Activated naive CD4-positive, alpha-beta T cell treated with anti-CD3 and anti-CD28 coated beads, Interleukin-2, amount 50 U/mL, for 24 hours (primary cell): ENCODE results near the gene RIOK1.
"Not testable (repeated sequence)": the region's sequence is repeated elsewhere in the genome, so short reads cannot be mapped to it uniquely, and the experiment has no call there.

ENCODE experiments used
- H3K27ac Mint-ChIP-seq: one replicate; pipeline ENCODE4 v1.8.0; 2021; ENCODE audit warnings: mild to moderate bottlenecking, mixed read lengths
- H3K27me3 Mint-ChIP-seq: one replicate; pipeline ENCODE4 v1.8.0; 2021; ENCODE audit warnings: mixed read lengths
- H3K36me3 Mint-ChIP-seq: one replicate; pipeline ENCODE4 v1.8.0; 2021; ENCODE audit warnings: mixed read lengths
- H3K4me1 Mint-ChIP-seq: one replicate; pipeline ENCODE4 v1.8.0; 2021; ENCODE audit warnings: mixed read lengths
- H3K4me3 Mint-ChIP-seq: one replicate; pipeline ENCODE4 v1.8.0; 2021; ENCODE audit warnings: mild to moderate bottlenecking, mixed read lengths
- H3K9me3 Mint-ChIP-seq: one replicate; pipeline ENCODE4 v1.8.0; 2021; ENCODE audit warnings: mixed read lengths

Gene RIOK1

GRCh38 chr6:7445885-7446461, 56.4 kb downstream of the RIOK1 start:
- Mint-ChIP-seq H3K4me1 (no peaks in the 10 kb centered on the region), H3K4me3 (no peak overlapping the region), H3K27ac (no peak overlapping the region), H3K36me3 (no peaks in the 10 kb centered on the region), H3K9me3 (no peaks in the 10 kb centered on the region), H3K27me3 (no peaks in the 10 kb centered on the region)

DNA sequence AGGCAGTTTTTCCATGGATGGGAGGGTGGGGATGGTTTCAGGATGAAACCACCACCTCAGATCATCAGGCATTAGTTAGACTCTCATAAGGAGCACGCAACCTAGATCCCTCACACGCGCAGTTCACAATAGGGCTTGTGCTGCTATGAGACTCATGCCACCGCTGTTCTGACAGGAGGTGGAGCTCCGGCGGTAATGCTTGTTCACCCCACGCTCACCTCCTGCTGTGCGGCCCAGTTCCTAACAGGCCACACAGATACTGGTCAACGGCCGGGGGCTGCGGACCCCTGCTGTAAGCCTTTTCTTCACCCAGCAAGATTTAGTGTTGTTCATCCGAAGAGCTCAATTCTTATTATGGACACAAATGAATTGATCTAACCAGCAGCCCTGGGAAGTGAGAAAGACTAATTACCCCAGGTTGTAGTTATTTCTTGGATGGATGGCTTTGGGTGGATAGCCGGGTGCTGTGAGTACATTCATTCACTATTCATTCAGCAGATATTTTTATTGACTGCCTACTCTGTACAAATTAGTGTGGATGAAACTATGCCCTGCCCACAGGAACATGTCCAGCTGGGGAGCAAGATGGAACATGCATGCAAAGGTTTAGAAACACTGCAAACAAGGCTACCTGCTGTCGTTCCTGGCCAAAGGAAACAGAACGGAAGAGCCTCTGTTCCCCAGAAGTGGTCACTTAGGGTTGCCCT, 57.2 kb downstream of the RIOK1 start:
- no peaks in the 10 kb centered on the region for H3K27me3 Mint-ChIP-seq
- no peak overlapping the region for H3K27ac Mint-ChIP-seq
- H3K9me3 Mint-ChIP-seq = no peaks in the 10 kb centered on the region
- H3K36me3 Mint-ChIP-seq = no peaks in the 10 kb centered on the region
- no peak overlapping the region for H3K4me3 Mint-ChIP-seq
- no peaks in the 10 kb centered on the region for H3K4me1 Mint-ChIP-seq

GRCh38 chr6:7448232-7448631, 58.6 kb downstream of the RIOK1 start:
- Mint-ChIP-seq H3K4me3 (no peak overlapping the region), H3K9me3 (no peaks in the 10 kb centered on the region), H3K4me1 (no peaks in the 10 kb centered on the region), H3K27me3 (no peaks in the 10 kb centered on the region), H3K27ac (no peak overlapping the region), H3K36me3 (no peaks in the 10 kb centered on the region)

- Mint-ChIP-seq H3K4me1 (no peaks in the 10 kb centered on the region), H3K9me3 (no peaks in the 10 kb centered on the region), H3K36me3 (no peaks in the 10 kb centered on the region), H3K27ac (no peak overlapping the region), H3K4me3 (no peak overlapping the region), H3K27me3 (no peaks in the 10 kb centered on the region)
Observed at GRCh38 chr6:7449018-7449417, 59.4 kb downstream of the RIOK1 start.

GRCh38 chr6:7451326-7451725, 61.7 kb downstream of the RIOK1 start:
- H3K9me3 Mint-ChIP-seq = no peaks in the 10 kb centered on the region
- H3K4me3 Mint-ChIP-seq = no peak overlapping the region
- no peaks in the 10 kb centered on the region for H3K36me3 Mint-ChIP-seq
- no peak overlapping the region for H3K27ac Mint-ChIP-seq
- H3K4me1 Mint-ChIP-seq = no peaks in the 10 kb centered on the region
- H3K27me3 Mint-ChIP-seq = peaks cover 3% of the 10 kb centered on the region

- Mint-ChIP-seq H3K4me3 (no peak overlapping the region), H3K27ac (no peak overlapping the region), H3K9me3 (no peaks in the 10 kb centered on the region), H3K36me3 (no peaks in the 10 kb centered on the region), H3K4me1 (no peaks in the 10 kb centered on the region), H3K27me3 (peaks cover 3% of the 10 kb centered on the region)
Observed at GRCh38 chr6:7452898-7453297, 63.3 kb downstream of the RIOK1 start.

- peaks cover 3% of the 10 kb centered on the region for H3K27me3 Mint-ChIP-seq
- H3K9me3 Mint-ChIP-seq = no peaks in the 10 kb centered on the region
- no peaks in the 10 kb centered on the region for H3K36me3 Mint-ChIP-seq
- H3K4me1 Mint-ChIP-seq = no peaks in the 10 kb centered on the region
- H3K27ac Mint-ChIP-seq = no peak overlapping the region
- H3K4me3 Mint-ChIP-seq = no peak overlapping the region
Observed at GRCh38 chr6:7454696-7455358, 65.2 kb downstream of the RIOK1 start.

- not testable (repeated sequence) for H3K27ac Mint-ChIP-seq, H3K4me3 Mint-ChIP-seq, H3K4me1 Mint-ChIP-seq, H3K36me3 Mint-ChIP-seq, H3K9me3 Mint-ChIP-seq, H3K27me3 Mint-ChIP-seq
Observed at GRCh38 chr6:7456302-7456701, 66.7 kb downstream of the RIOK1 start.

GRCh38 chr6:7461416-7461815, 71.8 kb downstream of the RIOK1 start:
- H3K4me1 Mint-ChIP-seq = no peaks in the 10 kb centered on the region
- H3K36me3 Mint-ChIP-seq = no peaks in the 10 kb centered on the region
- no peaks in the 10 kb centered on the region for H3K27me3 Mint-ChIP-seq
- no peaks in the 10 kb centered on the region for H3K9me3 Mint-ChIP-seq
- no peak overlapping the region for H3K27ac Mint-ChIP-seq
- H3K4me3 Mint-ChIP-seq = no peak overlapping the region

DNA sequence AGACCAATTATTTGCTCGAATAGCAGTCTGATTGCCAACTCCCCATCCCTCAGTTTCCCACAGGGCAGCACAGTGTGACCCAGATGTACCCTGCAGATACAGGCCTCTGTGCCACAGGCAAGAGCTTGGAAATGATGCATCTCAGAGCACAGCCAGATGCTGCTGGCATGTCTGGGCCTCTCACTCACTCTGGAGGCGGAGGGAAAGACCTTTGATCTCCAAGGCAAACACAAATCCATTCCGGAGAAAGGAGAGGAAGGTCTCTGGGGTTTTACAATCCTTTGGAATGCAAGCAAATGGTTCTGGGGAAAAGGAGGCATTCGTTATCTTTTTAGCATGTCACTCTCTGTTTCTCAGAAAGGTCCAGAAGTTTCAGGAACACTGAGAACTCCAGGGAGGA, 74.2 kb downstream of the RIOK1 start:
- Mint-ChIP-seq H3K4me3 (no peak overlapping the region), H3K4me1 (no peaks in the 10 kb centered on the region), H3K36me3 (no peaks in the 10 kb centered on the region), H3K27ac (no peak overlapping the region), H3K9me3 (no peaks in the 10 kb centered on the region), H3K27me3 (peaks cover 2% of the 10 kb centered on the region)

GRCh38 chr6:7467007-7467897, 77.6 kb downstream of the RIOK1 start:
- Mint-ChIP-seq H3K9me3 (no peaks in the 10 kb centered on the region), H3K27ac (no peak overlapping the region), H3K27me3 (peaks cover 4% of the 10 kb centered on the region), H3K4me3 (no peak overlapping the region), H3K4me1 (no peaks in the 10 kb centered on the region), H3K36me3 (no peaks in the 10 kb centered on the region)
